Effector memory CD8-positive, alpha-beta T cell (primary cell): ENCODE measurements around the gene GNB1.

Source experiments
- ATAC-seq: fragments of 150-1000 bp; cut with Tn5 transposase; replicated peaks from 2 replicates; pipeline ENCODE4 v1.10.0; 2021; ENCODE audit warnings: mild to moderate bottlenecking, moderate library complexity
- DNase-seq, 3 experiments: peaks; one replicate each; pipeline ENCODE4 v3.0.0; 2021
- H3K27ac Mint-ChIP-seq, 2 donors: one replicate each; pipeline ENCODE4 v1.8.0; 2022; ENCODE audit warnings: mild to moderate bottlenecking in 2 of 2, mixed read lengths in 2 of 2, moderate library complexity in 2 of 2
- H3K27me3 Mint-ChIP-seq, 2 donors: one replicate each; pipeline ENCODE4 v1.8.0; 2022; ENCODE audit warnings: mixed read lengths in 2 of 2
- H3K36me3 Mint-ChIP-seq: one replicate; pipeline ENCODE4 v1.8.0; 2022; ENCODE audit warnings: mild to moderate bottlenecking, moderate library complexity, mixed read lengths; ENCODE audit not compliant: insufficient read depth
- H3K4me1 Mint-ChIP-seq, 2 donors: one replicate each; pipeline ENCODE4 v1.8.0; 2022; ENCODE audit warnings: low read depth in 2 of 2, mixed read lengths in 2 of 2
- H3K4me3 Mint-ChIP-seq, 2 donors: one replicate each; pipeline ENCODE4 v1.8.0; 2022; ENCODE audit warnings: mild to moderate bottlenecking in 2 of 2, mixed read lengths in 2 of 2, moderate library complexity in 2 of 2
- H3K9me3 Mint-ChIP-seq, 2 donors: one replicate each; pipeline ENCODE4 v1.8.0; 2022; ENCODE audit warnings: mixed read lengths in 2 of 2

GNB1 gene

GRCh38 chr1:1786836-1787605, 103.9 kb downstream of the GNB1 start:
- peaks cover 15% of the 10 kb centered on the region in 2 donors for H3K4me1 Mint-ChIP-seq
- no peak overlapping the region for H3K4me3 Mint-ChIP-seq
- peak overlapping the region in 1 of 2 donors; percentile 67 for H3K27ac Mint-ChIP-seq
- peaks cover 87% of the 10 kb centered on the region for H3K36me3 Mint-ChIP-seq
- no peaks in the 10 kb centered on the region for H3K9me3 Mint-ChIP-seq
- ATAC-seq = no peak
- no peaks in the 10 kb centered on the region for H3K27me3 Mint-ChIP-seq
- no peak for DNase-seq

GRCh38 chr1:1785666-1786065, 105.2 kb downstream of the GNB1 start:
- Mint-ChIP-seq H3K4me1 (peaks cover 27 to 28% of the 10 kb centered on the region in 2 donors), H3K36me3 (peaks cover 76% of the 10 kb centered on the region), H3K4me3 (no peak overlapping the region), H3K27me3 (no peaks in the 10 kb centered on the region), H3K27ac (no peak overlapping the region), H3K9me3 (no peaks in the 10 kb centered on the region)
- ATAC-seq (no peak), DNase-seq (no peak)

- H3K9me3 Mint-ChIP-seq = no peaks in the 10 kb centered on the region
- H3K27me3 Mint-ChIP-seq = no peaks in the 10 kb centered on the region
- no peak overlapping the region for H3K27ac Mint-ChIP-seq
- H3K36me3 Mint-ChIP-seq = peaks cover 75% of the 10 kb centered on the region
- no peak for ATAC-seq
- peaks cover 34 to 36% of the 10 kb centered on the region in 2 donors for H3K4me1 Mint-ChIP-seq
- no peak overlapping the region for H3K4me3 Mint-ChIP-seq
- no peak for DNase-seq
These were observed 106.0 kb downstream of the GNB1 start for GRCh38 chr1:1784933-1785332.

GRCh38 chr1:1783320-1783719, 107.6 kb downstream of the GNB1 start:
- Mint-ChIP-seq H3K27me3 (no peaks in the 10 kb centered on the region), H3K36me3 (peaks cover 74% of the 10 kb centered on the region), H3K4me3 (peak overlapping the region; percentile 65 to 66), H3K9me3 (no peaks in the 10 kb centered on the region), H3K4me1 (peaks cover 40 to 42% of the 10 kb centered on the region in 2 donors), H3K27ac (peak overlapping the region; percentile 88 to 89)
- no peak for ATAC-seq
- no peak for DNase-seq

- H3K27me3 Mint-ChIP-seq = no peaks in the 10 kb centered on the region
- peaks cover 38 to 42% of the 10 kb centered on the region in 2 donors for H3K4me1 Mint-ChIP-seq
- peak overlapping the region; percentile 65 to 66 for H3K4me3 Mint-ChIP-seq
- peaks cover 67% of the 10 kb centered on the region for H3K36me3 Mint-ChIP-seq
- peak overlapping the region; percentile 88 to 89 for H3K27ac Mint-ChIP-seq
- DNase-seq (peak in 1 of 3 experiments; percentile 17), ATAC-seq (no peak)
- no peaks in the 10 kb centered on the region for H3K9me3 Mint-ChIP-seq
These were observed 108.3 kb downstream of the GNB1 start for GRCh38 chr1:1782399-1783221.

- peaks cover 44 to 46% of the 10 kb centered on the region in 2 donors for H3K4me1 Mint-ChIP-seq
These were observed 109.4 kb downstream of the GNB1 start for GRCh38 chr1:1781526-1781903.

GRCh38 chr1:1780598-1781525, 110.0 kb downstream of the GNB1 start:
- no peaks in the 10 kb centered on the region for H3K9me3 Mint-ChIP-seq
- H3K4me1 Mint-ChIP-seq = peaks cover 50 to 51% of the 10 kb centered on the region in 2 donors
- no peaks in the 10 kb centered on the region for H3K27me3 Mint-ChIP-seq

More at GRCh38 chr1:1781526-1781903, 109.4 kb downstream of the GNB1 start:
- no peaks in the 10 kb centered on the region for H3K9me3 Mint-ChIP-seq
- DNase-seq (no peak), ATAC-seq (no peak)
- H3K4me3 Mint-ChIP-seq = peak overlapping the region; percentile 82 to 83
- no peaks in the 10 kb centered on the region for H3K27me3 Mint-ChIP-seq
- H3K36me3 Mint-ChIP-seq = peaks cover 60% of the 10 kb centered on the region
- peak overlapping the region; percentile 95 to 96 for H3K27ac Mint-ChIP-seq

GRCh38 chr1:1779691-1780597, 110.9 kb downstream of the GNB1 start:
- Mint-ChIP-seq H3K4me1 (peaks cover 56 to 58% of the 10 kb centered on the region in 2 donors), H3K36me3 (peaks cover 47% of the 10 kb centered on the region), H3K9me3 (no peaks in the 10 kb centered on the region), H3K27ac (peak overlapping the region; percentile 95 to 96), H3K27me3 (no peaks in the 10 kb centered on the region), H3K4me3 (peak overlapping the region; percentile 82 to 83)
- DNase-seq (peak; percentile 49 to 61 (median 50)), ATAC-seq (peak; percentile 61)

More at GRCh38 chr1:1780598-1781525, 110.0 kb downstream of the GNB1 start:
- Mint-ChIP-seq H3K4me3 (peak overlapping the region; percentile 82 to 83), H3K36me3 (peaks cover 54% of the 10 kb centered on the region), H3K27ac (peak overlapping the region; percentile 95 to 96)
- ATAC-seq (no peak), DNase-seq (no peak)

- peak overlapping the region; percentile 82 to 83 for H3K4me3 Mint-ChIP-seq
- H3K9me3 Mint-ChIP-seq = no peaks in the 10 kb centered on the region
- H3K27me3 Mint-ChIP-seq = no peaks in the 10 kb centered on the region
- no peak for DNase-seq
- peaks cover 42% of the 10 kb centered on the region for H3K36me3 Mint-ChIP-seq
- H3K4me1 Mint-ChIP-seq = peaks cover 57 to 58% of the 10 kb centered on the region in 2 donors
- peak overlapping the region; percentile 95 to 96 for H3K27ac Mint-ChIP-seq
- ATAC-seq = no peak
These were observed 111.6 kb downstream of the GNB1 start for GRCh38 chr1:1779320-1779675.

- Mint-ChIP-seq H3K9me3 (no peaks in the 10 kb centered on the region), H3K27me3 (no peaks in the 10 kb centered on the region), H3K4me3 (peak overlapping the region; percentile 82 to 83), H3K4me1 (peaks cover 57 to 58% of the 10 kb centered on the region in 2 donors), H3K27ac (peak overlapping the region; percentile 95 to 96), H3K36me3 (peaks cover 37% of the 10 kb centered on the region)
- peak; percentile 60 for ATAC-seq
- peak; percentile 62 to 70 (median 68) for DNase-seq
These were observed 112.1 kb downstream of the GNB1 start for GRCh38 chr1:1778663-1779319.

- Mint-ChIP-seq H3K27ac (peak within 1 kb of the TSS; percentile 95 to 96), H3K36me3 (peaks cover 30% of the 10 kb centered on the region), H3K4me1 (peaks cover 51 to 52% of the 10 kb centered on the region in 2 donors), H3K9me3 (no peaks in the 10 kb centered on the region), H3K4me3 (peak within 1 kb of the TSS; percentile 82 to 83), H3K27me3 (no peaks in the 10 kb centered on the region)
- DNase-seq = peak; percentile 63 to 78 (median 69)
- peak; percentile 48 for ATAC-seq
These were observed 112.8 kb downstream of the GNB1 start, which contains the start of gene NADK for GRCh38 chr1:1777950-1778662. Gene NADK, minus strand, starts transcription at chr1:1778470. Its CDS starts 13,064 bp downstream, at chr1:1765406.
